ENCODE data around the gene DTD1.
A peak's percentile ranks its signal among the peaks of the same experiment; 100 is the strongest.

Gene DTD1

GRCh38 chr20:18587665-18588573, at the start of gene DTD1 (continued):
- TF ChIP-seq ZNF830 (tag by site-specific recombination; IDR thresholded peaks at IDR 0.05; ENCODE audit: low read depth): no peak
- TF ChIP-seq SP2 (tag by site-specific recombination; IDR thresholded peaks at IDR 0.05): peak; percentile 87
- no peak for TF ChIP-seq ZNF548 (tag by site-specific recombination; IDR thresholded peaks at IDR 0.05)
- TF ChIP-seq ZNF248 (tag by site-specific recombination; IDR thresholded peaks at IDR 0.05): no peak
- TF ChIP-seq ZSCAN16 (tag by site-specific recombination; IDR thresholded peaks at IDR 0.05): no peak
- peak; percentile 72; the same call in 1 of the 2 replicates for TF ChIP-seq ZNF626 (tag by site-specific recombination; IDR thresholded peaks at IDR 0.05)
- TF ChIP-seq ZNF274 (IDR thresholded peaks at IDR 0.05; ENCODE audit: low read length): no peak
- no peak for TF ChIP-seq ZNF274 (tag by site-specific recombination; IDR thresholded peaks at IDR 0.05; ENCODE audit: borderline replicate concordance)
- TF ChIP-seq ZSCAN4 (tag by site-specific recombination; IDR thresholded peaks at IDR 0.05): no peak
- no peak for TF ChIP-seq HOXA7 (CRISPR knock-in tag; IDR thresholded peaks at IDR 0.05; ENCODE audit: borderline replicate concordance)
- TF ChIP-seq ZNF23 (tag by site-specific recombination; IDR thresholded peaks at IDR 0.05; ENCODE audit: borderline replicate concordance): no peak
- no peak; the same call in 1 of the 2 replicates for TF ChIP-seq WT1 (tag by site-specific recombination; IDR thresholded peaks at IDR 0.05)
- TF ChIP-seq KLF10 (tag by site-specific recombination; IDR thresholded peaks at IDR 0.05): peak; percentile 85
- no peak for TF ChIP-seq ZNF121 (tag by site-specific recombination; IDR thresholded peaks at IDR 0.05)
- no peak for TF ChIP-seq ZNF10 (tag by site-specific recombination; IDR thresholded peaks at IDR 0.05)
- no peak for TF ChIP-seq OSR2 (tag by site-specific recombination; IDR thresholded peaks at IDR 0.05)
- no peak for TF ChIP-seq ZBTB21 (tag by site-specific recombination; IDR thresholded peaks at IDR 0.05)
- TF ChIP-seq TCF7L2 (IDR thresholded peaks at IDR 0.05; ENCODE audit: borderline replicate concordance, low read depth, low read length): no peak
- no peak; the same call in 1 of the 2 replicates for TF ChIP-seq ZBTB6 (tag by site-specific recombination; IDR thresholded peaks at IDR 0.05)
- TF ChIP-seq ZNF335 (tag by site-specific recombination; conservative IDR thresholded peaks at IDR 0.05): peak; percentile 88
- peak; percentile 98 for TF ChIP-seq ZBTB11 (tag by site-specific recombination; conservative IDR thresholded peaks at IDR 0.05; ENCODE audit: low read depth)
- TF ChIP-seq ZBTB44 (tag by site-specific recombination; IDR thresholded peaks at IDR 0.05): peak; percentile 36; the same call in 1 of the 2 replicates
- no peak for TF ChIP-seq ELK4 (IDR thresholded peaks at IDR 0.05; ENCODE audit: borderline replicate concordance, low read depth, low read length)
- no peak for TF ChIP-seq ZIC2 (tag by site-specific recombination; IDR thresholded peaks at IDR 0.05)
- no peak for TF ChIP-seq ZBTB49 (tag by site-specific recombination; IDR thresholded peaks at IDR 0.05; ENCODE audit: low read depth)
- no peak for TF ChIP-seq ZNF223 (tag by site-specific recombination; IDR thresholded peaks at IDR 0.05)
- peak; percentile 80 for TF ChIP-seq CTCF (tag by site-specific recombination; IDR thresholded peaks at IDR 0.05)

Measured in HEK293 (cell line).